Measurements from ENCODE around the gene LIN28A. TPM values are rescaled to one million over a fixed set of nuclear protein-coding genes. Genes with fewer than 3 reads are reported as not detected.

LIN28A gene
- polyA plus RNA-seq, 1 of the 3 experiments (the other 2 are of a cell fraction), result not detected

GRCh38 chr1:26476958-26477357, 66.3 kb downstream of the LIN28A start:
- Histone ChIP-seq H3K27ac (ENCODE audit: low read depth in 2 of 2, low read length in 1 of 2) (no peak overlapping the region; a peak in 1 of 4 replicates), H3F3A (replicated peaks; ENCODE audit: insufficient read depth) (peaks cover 54% of the 10 kb centered on the region), H3K36me3 (replicated peaks in 1 of 2; ENCODE audit: control insufficient read depth in 1 of 2, insufficient read depth in 2 of 2, low read length in 1 of 2) (peaks cover 40 to 43% of the 10 kb centered on the region in 2 experiments), H3K4me3 (ENCODE audit: low read depth in 2 of 2, low read length in 1 of 2) (no peak overlapping the region), H3K27me3 (ENCODE audit: insufficient read depth) (no peaks in the 10 kb centered on the region), H3K4me2 (no peak overlapping the region), H2AFZ (ENCODE audit: low read depth) (no peak overlapping the region), H3K9me3 (no peaks in the 10 kb centered on the region), H3K9ac (no peak overlapping the region), H4K20me1 (ENCODE audit: insufficient read depth) (peaks cover 32% of the 10 kb centered on the region), H3K4me1 (ENCODE audit: control insufficient read depth in 1 of 2, insufficient read depth in 2 of 2, low read depth in 1 of 2, low read length in 1 of 2) (peaks cover 6 to 11% of the 10 kb centered on the region in 2 experiments; a peak in 3 of 4 replicates), H3K9me2 (no peaks in the 10 kb centered on the region), H3K79me2 (ENCODE audit: insufficient read depth) (peaks cover 34% of the 10 kb centered on the region)
- DNase-seq, result no peak
- ChIA-PET CTCF (no interaction called here), POLR2A (no interaction called here)
- no peak for TF ChIP-seq IRF3 (IDR thresholded peaks at IDR 0.05; ENCODE audit: low read depth, low read length)
- TF ChIP-seq POLR2AphosphoS5 (IDR thresholded peaks at IDR 0.05; ENCODE audit: low read depth, low read length), result no peak
- TF ChIP-seq YY1 (IDR thresholded peaks at IDR 0.05; ENCODE audit: low read depth), result no peak
- no peak for TF ChIP-seq TAF1 (IDR thresholded peaks at IDR 0.05; ENCODE audit: borderline replicate concordance, low read depth, low read length)
- TF ChIP-seq FOSL2 (IDR thresholded peaks at IDR 0.05; ENCODE audit: borderline replicate concordance, low read depth), result no peak
- TF ChIP-seq ZBTB33 (IDR thresholded peaks at IDR 0.05; ENCODE audit: borderline replicate concordance, low read depth), result no peak
- TF ChIP-seq RFX5 (IDR thresholded peaks at IDR 0.05; ENCODE audit: low read length), result no peak
- no peak for TF ChIP-seq RAD21 (IDR thresholded peaks at IDR 0.05; ENCODE audit: low read length)
- no peak for TF ChIP-seq TEAD4 (IDR thresholded peaks at IDR 0.05; ENCODE audit: borderline replicate concordance, insufficient read depth)
- no peak for TF ChIP-seq RXRA (IDR thresholded peaks at IDR 0.05; ENCODE audit: borderline replicate concordance, low read depth)
- no peak for TF ChIP-seq JUND (IDR thresholded peaks at IDR 0.05)
- TF ChIP-seq USF1 (IDR thresholded peaks at IDR 0.05; ENCODE audit: borderline replicate concordance, low read depth), result no peak
- TF ChIP-seq GATA2 (CRISPR knock-in tag; IDR thresholded peaks at IDR 0.05), result no peak
- no peak for TF ChIP-seq FOXM1 (IDR thresholded peaks at IDR 0.05; ENCODE audit: low read depth)
- no peak for TF ChIP-seq NRF1 (IDR thresholded peaks at IDR 0.05; ENCODE audit: low read depth, low read length)
- TF ChIP-seq NFIC (IDR thresholded peaks at IDR 0.05; ENCODE audit: borderline replicate concordance), result no peak
- TF ChIP-seq CTCF (IDR thresholded peaks at IDR 0.05), result no peak
- no peak for TF ChIP-seq PBX3 (IDR thresholded peaks at IDR 0.05)
- no peak for TF ChIP-seq GABPA (IDR thresholded peaks at IDR 0.05; ENCODE audit: low read depth)
- 90% methylated on average over 4 of the region's 4 CpGs for WGBS (ENCODE audit: low lambda C conversion rate)

Measured in SK-N-SH (cell line).